Activated CD8-positive, alpha-beta memory T cell treated with anti-CD3 and anti-CD28 coated beads, Interleukin-2, amount 50 U/mL, for 24 hours (primary cell): ENCODE measurements around the gene CHD6.
"Not testable (repeated sequence)": the region's sequence is repeated elsewhere in the genome, so short reads cannot be mapped to it uniquely, and the experiment has no call there.

ENCODE experiments used
- DNase-seq: peaks from one replicate; pipeline ENCODE4 v3.0.0-alpha.2; 2020; ENCODE audit errors: extremely low read depth

Gene CHD6

DNA sequence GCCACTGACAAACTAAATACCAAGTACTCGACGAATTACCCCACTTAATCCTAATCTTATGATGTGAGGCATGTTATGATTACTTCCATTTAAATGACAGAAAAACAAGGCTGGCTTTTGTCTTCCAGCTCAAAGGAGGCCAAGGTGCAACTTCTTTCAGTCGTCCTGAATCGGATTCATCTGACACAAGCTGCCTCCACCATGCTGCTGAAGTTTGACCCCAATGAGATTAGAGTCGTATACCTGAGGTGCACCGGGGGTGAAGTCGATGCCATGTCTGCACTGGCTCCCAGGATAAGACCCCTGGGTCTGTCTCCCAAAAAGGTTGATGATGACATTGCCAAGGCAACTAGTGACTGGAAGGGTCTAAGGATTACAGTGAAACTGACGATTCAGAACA, 71.0 kb downstream of the CHD6 start:
- DNase-seq: no peak

DNA sequence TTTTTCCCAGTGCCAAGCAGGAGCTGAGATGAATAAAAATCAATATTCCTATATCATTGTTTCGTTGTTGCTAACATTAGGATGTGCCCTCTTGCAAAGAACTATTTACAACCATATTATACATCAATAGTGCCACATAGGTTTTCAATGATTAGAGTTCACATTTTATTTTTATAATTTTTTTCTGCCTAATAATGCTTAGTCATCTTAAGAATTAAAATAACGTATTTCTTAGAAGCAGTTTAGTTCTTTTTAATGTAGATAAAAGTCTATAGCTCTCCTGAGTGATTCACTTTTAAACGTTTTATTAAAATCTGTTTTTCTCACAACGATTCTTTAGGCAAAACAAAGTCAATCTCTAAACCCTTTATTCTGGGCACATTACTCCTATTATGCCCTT, 71.6 kb downstream of the CHD6 start:
- no peak for DNase-seq

DNA sequence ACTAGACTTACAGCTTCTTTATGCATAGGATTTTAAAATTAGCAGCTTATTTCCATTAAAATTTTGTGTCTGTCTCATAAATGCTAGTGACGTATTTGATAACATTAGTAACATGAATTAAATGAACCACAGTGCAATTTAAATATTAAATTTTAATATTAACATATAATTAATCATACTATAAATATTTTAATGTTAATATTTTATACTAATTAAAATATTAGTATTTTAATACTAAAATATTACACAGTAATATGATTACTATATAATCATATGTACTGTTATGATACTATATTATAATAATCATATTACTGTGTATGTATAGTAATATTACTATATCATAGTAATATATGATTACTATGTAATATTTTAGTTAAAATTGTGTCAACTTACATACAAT, 73.7 kb downstream of the CHD6 start:
- DNase-seq: no peak

DNA sequence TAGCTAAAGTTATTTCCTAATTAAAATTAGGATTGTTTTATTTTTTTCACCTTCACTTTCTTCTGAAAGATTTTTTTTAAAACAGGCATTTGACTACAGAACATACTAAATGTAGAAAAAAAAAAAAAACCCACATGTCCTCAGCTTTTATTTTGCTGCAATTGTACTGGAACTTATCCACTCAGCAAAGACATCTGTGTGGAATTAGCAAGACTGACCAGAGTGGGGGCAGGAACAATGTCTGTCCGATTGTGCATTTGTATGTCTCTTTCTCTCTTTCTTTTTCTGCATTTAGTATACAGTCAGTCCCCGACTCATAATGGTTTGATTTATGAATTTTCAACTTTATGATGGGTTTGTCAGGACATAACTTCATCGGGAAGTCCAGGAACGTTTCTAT, 77.3 kb downstream of the CHD6 start:
- DNase-seq: no peak

DNA sequence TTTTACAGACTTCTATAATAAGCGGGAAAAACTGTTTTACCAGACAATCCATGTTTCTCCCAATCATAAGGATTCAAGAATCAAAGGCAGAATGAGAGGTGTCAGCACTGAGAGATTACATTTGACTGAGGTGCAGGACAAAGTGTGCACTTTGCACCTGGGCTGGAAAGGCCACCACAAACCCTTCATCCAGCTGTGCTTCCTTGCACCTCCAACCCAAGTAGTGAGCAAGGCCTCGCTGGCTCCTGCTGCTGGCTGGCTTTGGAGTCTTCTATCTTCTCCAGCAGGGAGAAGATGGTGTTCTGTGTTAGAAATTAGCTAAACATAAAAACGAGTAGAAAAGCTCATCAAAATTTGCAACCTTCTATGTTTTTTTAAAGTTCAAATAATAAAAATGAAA, 77.7 kb downstream of the CHD6 start:
- DNase-seq: no peak

DNA sequence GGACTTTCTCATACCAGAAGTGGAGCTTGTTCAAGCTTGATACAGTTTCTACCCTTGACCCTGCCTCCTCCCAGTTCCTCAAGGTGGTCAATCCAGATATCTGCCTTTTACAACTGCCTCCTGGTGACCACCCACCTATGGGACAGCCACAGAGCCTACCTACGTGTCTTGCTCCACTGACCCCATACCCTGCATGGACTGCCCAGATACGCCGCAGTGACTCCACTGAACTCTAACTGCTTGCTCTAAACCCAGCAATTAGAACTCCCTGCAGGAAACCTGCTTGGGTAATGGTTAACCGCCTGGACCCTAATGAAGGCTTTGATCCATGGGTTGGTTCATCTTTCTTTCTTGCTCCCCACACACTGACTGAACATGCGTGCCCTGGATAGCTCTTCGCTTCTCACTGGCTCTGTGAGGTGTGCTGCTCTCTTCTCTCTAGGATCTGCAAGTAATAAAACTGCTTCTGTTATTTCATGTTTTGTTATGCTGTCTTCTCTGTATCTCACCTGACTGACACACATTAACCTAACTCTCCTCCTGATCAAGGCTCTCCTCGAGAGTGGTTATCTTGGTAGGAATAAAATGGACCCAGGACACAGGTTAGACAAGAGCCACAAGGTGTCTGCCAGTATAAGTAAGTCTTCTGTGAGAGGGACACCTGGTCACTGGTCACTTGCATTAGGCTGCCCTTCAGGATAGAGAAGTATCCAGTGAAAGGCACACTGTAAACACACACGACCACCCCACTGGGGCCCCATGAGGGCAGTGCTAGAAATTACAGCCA, 79.2 kb downstream of the CHD6 start:
- no peak for DNase-seq

DNA sequence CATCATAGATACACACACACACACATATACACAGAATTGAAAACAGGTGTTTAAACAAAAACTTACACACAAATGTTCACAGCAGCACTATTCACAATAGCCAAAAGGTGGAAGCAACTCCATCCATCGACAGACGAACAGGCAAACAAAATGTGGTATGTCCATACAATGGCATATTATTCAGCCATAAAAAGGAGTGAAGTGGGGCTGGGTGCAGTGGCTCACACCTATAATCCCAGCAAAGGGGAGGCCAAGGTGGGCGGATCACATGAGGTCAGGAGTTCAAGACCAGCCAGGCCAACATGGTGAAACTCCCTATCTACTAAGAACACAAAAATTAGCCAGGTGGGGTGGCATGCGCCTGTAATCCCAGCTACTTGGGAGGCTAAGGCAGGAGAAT, 80.3 kb downstream of the CHD6 start:
- no peak for DNase-seq

DNA sequence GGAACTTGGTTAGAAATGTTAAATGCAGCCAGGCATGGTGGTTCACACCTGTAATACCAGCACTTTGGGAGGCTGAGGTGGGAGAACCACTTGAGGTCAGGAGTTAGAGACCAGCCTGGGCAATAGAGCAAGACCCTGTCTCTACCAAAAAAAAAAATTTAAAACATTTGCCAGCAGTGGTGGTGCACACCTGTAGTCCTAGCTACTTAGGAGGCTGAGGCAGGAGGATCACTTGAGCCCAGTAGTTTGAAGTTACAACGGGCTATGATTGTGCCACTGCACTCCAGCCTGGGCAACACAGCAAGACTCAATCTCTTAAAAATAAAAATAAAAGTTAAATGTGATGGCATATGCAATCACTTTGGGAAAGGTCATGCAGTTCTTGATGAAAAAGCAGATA, 82.6 kb downstream of the CHD6 start:
- DNase-seq: not testable (repeated sequence)

DNA sequence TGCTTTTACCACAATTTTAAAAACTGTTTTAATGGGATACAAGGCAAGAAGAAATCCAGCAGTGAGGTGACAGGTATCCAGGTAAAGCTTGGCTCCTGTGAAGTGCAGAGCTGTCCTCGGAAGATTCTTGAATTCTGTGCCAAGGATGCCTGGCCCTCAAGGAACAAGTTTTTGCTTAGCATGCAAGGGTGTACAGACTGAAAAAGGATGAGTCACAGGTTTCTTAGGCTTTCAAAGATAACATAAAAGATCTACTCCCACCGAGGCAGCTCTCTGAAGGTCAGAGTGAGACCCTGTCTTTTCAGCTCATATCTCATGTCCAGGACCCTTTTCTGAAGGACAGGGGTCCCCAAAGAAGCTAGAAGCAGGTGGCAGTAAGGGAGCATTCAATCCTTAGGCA, 83.3 kb downstream of the CHD6 start:
- no peak for DNase-seq

DNA sequence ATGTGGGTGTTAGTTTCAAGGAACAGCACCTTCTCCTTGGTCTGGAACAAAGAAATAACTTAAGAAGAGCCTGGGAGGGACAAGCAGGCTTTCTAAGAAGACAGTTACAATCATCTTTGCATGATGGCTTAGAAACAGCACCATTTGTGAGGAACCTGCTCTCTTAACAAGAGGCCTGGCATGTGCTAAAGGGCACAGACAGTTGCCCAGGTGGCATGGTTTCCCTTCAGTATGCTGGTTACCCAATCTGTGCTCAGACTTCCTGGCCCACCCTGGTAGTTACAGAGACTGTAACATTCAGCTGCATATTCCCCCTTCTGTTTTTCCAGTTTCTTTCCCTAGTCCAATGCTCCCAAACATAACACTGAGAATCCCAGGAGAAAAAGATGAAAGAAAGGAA, 84.0 kb downstream of the CHD6 start:
- no peak for DNase-seq

DNA sequence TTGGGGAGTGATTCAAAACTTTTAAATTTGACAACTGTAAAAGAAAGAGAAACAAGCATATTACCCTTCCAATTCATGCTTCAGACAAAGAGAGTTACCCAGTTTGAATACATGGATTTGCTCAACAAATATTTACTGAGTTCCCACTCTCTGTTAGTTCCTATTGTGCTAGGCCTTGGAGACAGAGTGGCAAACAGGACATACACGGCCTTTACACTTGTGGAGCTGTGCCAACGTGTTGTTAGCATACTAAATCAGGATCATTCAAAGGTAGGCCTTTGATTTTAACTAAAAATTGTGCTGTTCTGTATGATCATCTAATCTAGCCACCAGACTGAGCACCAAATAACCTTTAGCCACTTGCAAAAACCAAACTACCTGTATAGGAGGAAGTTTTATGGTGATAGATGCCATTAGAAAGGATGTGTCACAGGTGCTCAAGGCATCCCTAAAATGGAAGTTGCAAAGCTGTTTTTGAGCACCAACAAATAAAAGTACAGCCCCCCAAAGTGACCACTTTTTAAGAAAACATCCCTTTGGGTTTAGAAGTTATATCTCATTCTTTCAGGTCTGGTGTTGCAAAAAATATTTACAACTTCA, 84.5 kb downstream of the CHD6 start:
- no peak for DNase-seq

DNA sequence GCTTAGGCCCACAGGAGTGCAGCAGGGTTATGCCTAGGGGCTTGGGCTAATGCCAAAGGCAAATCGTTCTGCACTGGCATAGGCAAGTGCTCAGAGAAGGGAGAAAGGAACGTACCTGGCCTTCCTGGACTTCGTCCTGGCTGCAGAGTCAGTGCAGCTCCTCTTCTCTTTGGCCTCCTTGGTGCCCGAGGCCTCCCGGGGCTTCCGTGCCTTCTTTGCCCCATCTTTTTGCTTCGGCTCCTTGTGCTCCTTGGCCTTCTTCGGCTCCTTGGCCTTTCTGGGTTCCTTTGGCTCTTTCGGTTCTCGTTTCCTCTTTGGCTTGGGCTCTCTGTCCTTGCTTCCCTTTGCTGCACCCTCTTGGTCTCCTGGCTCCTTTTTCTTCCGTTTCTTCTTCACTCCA, 85.2 kb downstream of the CHD6 start:
- no peak for DNase-seq

DNA sequence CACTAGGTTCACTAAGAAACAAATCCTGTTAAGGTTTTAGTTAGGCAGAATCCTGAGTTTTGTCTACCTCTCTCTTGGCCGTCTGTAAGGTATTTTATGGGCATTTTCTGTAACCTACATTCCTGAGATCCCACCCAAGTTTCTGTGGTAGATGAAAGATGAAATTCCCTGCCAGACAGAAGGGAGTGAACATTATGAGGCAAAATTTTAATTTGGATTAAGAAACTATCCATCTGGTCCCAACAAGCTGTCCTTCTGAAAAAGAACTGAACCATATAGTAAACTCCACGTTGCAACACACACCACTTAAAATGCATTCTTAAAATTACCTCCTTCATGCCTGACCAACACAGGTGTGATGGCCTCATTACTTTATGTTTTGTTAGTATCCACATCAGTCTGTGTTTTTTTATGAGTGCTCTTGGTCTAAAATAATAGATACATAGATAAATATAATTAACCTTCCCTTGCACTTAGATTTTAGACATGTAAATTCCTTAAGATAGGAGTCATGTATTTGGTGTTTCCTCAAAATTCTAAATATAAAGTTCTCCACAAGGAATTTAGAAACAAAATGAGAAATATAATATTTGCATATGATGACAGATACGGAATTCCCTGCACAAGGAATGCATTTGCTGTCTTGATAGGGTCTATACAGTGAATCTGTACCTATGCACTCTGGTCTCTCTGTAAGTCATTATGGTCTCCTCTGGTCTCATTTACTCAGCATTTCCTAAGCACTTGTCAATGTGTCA, 86.5 kb downstream of the CHD6 start:
- no peak for DNase-seq

DNA sequence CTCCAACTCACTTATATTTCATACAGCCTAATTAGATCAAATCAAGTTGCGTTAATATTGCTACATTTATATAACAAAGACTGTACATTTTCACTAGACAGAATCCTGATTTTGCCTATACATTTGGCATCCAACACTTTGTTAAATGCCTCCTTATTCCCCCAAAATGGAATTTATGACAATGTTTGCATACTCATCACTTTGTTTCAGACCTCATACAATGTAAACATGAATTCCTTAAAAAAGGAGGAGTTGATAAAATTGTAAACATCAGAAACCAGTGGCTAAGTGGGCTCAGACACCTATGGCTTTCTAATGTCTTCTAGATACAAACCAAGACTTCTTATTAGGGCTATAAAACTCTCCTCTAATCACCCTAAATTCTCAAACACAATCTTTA, 87.3 kb downstream of the CHD6 start:
- DNase-seq: no peak

DNA sequence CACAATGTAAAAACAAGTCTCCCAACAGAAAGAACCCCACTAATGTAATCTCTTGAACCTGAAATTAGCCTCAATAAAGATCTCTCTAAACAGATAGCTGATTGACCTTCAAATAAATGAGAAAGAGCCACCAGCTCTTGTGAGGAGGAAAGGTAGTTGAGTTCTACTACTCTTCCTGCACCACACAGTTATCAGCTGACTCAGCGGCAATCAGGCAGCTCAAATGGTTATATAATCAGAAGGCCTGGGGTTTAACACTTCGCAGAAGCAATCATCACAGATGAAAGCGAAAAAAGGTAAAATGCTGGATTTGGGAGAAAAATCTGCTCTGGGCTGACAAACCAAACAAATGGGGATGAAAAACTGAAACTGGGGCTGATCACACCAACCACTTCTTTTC, 91.8 kb downstream of the CHD6 start:
- DNase-seq: no peak

DNA sequence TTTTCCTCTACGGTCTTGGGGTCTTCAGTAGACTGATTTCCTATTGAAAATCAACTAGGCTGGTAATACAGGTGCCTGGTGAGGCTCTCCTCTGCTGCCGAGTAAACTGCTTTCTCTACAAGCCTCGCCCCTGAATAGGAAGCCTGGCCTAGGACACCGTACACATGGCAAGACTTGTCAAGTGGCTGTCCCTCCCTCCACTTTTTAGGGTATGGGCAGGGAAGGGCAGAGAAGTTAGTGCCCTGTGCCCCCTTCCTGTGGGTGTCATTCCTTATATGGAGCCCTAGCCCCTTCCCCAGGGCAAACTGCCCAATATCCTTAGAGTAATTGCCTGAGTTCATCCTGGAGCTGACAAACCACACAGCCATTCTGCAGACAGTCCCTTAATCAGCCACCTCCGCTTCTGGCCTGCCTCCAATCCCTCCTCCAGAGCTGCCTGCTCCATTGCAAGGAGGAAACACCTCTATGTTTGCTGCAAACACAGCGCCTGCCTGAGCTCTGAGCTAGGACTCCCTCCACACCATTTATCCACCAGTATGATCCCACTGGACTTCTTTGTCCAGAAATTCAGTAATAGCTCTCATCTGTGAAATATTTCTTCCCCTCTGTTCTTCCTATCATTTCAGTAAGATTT, 93.1 kb downstream of the CHD6 start:
- DNase-seq: no peak

DNA sequence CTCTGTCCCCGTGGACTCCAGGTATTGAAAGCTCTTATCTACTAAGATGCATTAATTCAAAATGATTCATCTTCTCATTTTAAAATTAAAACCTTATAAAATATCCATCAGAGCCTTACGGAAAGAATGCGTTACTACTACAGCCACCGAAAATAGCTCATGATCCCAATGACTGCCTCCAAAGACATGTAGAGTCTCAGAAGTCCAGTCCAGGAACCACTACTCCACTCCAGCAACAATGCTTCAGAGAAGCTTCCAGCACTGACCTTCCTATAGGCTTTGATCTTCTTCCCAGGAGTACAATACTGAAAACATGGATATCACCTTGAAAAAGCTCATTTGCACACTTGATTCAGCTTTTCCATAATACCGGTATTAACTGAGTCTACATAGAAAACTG, 94.3 kb downstream of the CHD6 start:
- no peak for DNase-seq

DNA sequence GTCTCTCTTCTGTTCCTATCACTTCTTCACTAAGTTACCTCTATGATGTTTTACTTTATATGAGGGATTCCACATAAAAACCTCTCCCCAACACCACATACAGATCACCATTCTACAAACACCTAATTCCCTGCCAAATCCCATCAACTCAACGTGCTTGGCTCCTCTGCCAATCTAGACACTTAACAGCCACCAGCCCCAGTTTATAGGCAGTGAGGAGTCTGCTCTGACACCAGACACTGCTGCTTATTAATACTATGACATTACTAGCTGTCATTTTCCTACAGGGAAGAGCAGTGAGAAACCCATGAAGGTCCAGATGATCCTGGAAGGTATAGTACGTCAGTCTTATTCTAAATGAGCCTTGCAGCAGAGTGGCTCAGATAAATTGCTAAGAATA, 104.3 kb downstream of the CHD6 start:
- no peak for DNase-seq

DNA sequence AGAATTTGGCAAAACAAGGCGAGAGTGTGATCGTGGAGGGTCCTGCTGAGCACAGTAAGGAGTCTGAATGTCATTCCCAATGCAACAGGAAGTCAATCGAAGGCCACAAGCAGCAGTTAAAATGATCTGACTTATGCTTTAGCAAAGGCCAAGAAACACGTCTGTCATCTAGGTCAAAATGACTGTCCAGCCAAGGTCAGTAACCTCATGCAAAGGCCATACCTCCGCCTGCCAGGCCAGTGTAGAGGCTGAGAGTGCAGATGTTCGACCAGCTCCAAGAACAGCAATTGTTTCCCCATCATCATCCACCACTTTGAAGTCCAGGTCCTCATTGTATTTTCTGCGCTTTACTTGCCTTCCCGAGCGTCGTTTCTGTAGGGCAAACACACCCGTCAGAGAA, 105.6 kb downstream of the CHD6 start:
- no peak for DNase-seq

DNA sequence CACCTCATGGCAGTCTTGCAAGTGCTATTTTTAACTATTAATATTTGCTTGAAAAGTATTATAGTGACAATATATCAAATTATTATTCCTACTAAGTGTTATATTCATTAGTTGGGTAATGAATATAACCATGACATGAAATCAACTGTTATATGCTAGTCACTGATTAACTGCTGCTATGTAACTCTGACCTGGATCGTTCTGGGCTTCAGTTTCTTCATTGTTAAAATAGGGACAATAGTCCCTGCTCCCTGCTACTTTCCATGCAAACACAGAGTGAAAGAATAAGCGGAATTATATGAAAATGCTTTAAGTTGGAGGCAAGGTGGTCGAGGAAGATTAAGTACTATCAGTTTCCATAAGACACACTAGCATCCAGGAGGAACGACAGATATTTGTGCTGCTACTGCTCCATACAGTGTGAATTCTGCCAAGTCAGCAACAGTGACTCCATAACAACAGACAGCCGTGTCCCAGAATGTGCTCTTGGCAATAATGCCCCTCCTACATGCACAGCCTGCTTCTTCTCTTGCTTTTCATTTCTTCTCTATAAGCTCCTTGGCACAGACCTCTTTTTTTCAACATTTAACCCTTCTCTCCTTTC, 107.2 kb downstream of the CHD6 start:
- no peak for DNase-seq

DNA sequence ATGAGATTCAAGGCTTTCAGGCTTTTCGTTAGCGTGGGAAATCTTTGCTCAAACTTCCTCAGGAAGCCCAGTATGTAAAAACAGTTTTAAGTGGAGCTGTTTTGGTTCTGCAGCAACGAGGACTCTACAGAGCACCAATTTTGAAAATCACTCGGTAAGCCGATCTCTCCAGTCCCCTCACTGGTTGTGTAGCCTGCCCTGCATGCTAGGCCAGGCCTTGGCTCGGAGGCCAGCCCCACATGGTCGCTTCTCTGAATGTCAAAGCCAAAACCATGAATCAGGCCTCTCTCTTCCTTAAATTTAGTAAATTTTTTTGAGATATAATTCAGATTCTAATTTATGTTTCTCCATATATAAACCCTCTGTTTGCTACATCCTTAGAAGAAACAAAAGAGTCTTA, 108.0 kb downstream of the CHD6 start:
- no peak for DNase-seq
